ENCODE measurements around the gene SRC.

Gene SRC

DNA sequence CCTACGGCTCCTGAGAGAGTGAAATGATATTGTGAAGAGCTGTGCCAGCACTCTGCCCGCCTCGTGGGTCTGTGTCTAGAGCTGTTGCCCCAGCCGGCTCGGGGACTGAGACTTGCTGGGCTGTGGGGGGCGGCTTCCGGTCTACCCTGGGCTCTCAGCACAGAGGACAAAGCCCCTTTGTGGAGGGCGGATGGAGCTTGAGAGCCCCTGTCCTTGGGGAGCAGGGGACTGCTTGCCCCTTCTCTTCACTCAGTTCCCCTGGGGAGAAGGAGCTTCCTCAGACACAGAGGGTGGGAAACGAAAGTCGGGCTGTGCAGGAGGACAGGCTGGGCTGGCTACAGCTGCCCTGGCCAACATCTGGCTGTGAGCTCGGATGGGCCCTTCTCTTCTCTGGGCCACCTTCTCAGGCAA lies 11.0 kb downstream of the SRC start:
- Histone ChIP-seq H3K27ac (peak overlapping the region; percentile 48 to 60), H3K4me3 (no peak overlapping the region), H3K36me3 (peaks cover 0 to 9% (median 3%) of the 10 kb centered on the region in 3 donors), H3K4me1 (peaks cover 0 to 68% (median 47%) of the 10 kb centered on the region in 4 donors), H3K9me3 (no peaks in the 10 kb centered on the region), H3K27me3 (no peaks in the 10 kb centered on the region)
- intact Hi-C loops (cut with DNase I; ENCODE audit: low total_unique reads): no loop called here
- no peak for DNase-seq
- TF ChIP-seq, protein P1, sequence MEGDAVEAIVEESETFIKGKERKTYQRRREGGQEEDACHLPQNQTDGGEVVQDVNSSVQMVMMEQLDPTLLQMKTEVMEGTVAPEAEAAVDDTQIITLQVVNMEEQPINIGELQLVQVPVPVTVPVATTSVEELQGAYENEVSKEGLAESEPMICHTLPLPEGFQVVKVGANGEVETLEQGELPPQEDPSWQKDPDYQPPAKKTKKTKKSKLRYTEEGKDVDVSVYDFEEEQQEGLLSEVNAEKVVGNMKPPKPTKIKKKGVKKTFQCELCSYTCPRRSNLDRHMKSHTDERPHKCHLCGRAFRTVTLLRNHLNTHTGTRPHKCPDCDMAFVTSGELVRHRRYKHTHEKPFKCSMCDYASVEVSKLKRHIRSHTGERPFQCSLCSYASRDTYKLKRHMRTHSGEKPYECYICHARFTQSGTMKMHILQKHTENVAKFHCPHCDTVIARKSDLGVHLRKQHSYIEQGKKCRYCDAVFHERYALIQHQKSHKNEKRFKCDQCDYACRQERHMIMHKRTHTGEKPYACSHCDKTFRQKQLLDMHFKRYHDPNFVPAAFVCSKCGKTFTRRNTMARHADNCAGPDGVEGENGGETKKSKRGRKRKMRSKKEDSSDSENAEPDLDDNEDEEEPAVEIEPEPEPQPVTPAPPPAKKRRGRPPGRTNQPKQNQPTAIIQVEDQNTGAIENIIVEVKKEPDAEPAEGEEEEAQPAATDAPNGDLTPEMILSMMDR (IDR thresholded peaks at IDR 0.05): no peak

- H3K27me3 ChIP-seq: no peaks in the 10 kb centered on the region
- no peaks in the 10 kb centered on the region for H3K9me3 ChIP-seq
- H3K4me3 ChIP-seq: no peak overlapping the region
- peak in 1 of 2 donors; percentile 48 for DNase-seq
- TF ChIP-seq, protein P1 (IDR thresholded peaks at IDR 0.05): no peak
- intact Hi-C loops (cut with DNase I; ENCODE audit: low total_unique reads): no loop called here
- peak overlapping the region; percentile 48 to 60 for H3K27ac ChIP-seq
- H3K36me3 ChIP-seq: peaks cover 0 to 9% (median 3%) of the 10 kb centered on the region in 3 donors
- peaks cover 0 to 66% (median 44%) of the 10 kb centered on the region in 4 donors for H3K4me1 ChIP-seq
Observed at GRCh38 chr20:37357481-37358365, 11.8 kb downstream of the SRC start.

DNA sequence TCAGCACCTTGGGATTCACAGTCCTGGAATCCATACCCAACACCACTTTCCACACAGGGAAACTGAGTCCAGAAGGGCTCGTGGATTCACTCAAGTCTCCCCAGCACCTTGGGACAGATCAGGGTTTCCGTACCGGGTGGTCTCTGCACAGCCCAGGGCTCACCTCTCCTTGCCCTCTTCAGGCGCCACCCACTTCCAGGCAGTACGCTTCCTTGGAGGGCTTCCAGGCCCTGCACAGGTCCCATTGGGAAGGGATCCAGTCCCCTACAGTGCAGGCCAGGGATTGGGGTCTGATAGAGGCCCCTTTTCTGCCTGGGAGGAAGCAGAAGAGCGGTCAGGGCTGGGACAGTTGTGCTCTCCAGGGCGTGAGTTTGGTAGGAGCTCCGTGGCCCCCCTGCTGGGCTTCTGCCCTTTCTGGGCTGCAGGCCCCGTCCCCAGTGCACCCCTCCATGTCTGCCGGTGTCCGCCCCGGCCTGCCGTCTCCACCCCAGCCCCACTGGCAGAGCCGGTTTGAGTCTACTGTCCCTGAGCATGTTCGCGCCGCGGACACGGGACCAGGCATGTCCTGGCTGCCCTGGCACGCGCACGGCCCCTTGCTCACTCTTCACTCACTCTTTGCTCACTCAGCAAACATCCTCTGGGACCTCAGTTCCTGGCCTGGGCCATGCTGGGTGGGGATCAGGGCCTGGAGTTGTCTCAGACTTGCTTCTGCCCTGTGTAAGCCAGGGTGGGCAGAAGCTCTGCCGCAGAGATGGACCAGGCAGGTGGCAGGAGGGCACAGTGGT lies 12.6 kb downstream of the SRC start:
- H3K4me3 ChIP-seq: no peak overlapping the region
- TF ChIP-seq, protein P1 (IDR thresholded peaks at IDR 0.05): no peak
- H3K4me1 ChIP-seq: peaks cover 0 to 62% (median 44%) of the 10 kb centered on the region in 4 donors
- H3K27ac ChIP-seq: peak overlapping the region; percentile 40 to 60
- no peaks in the 10 kb centered on the region for H3K27me3 ChIP-seq
- peaks cover 0 to 2% (median 0%) of the 10 kb centered on the region in 3 donors for H3K36me3 ChIP-seq
- intact Hi-C loops (cut with DNase I; ENCODE audit: low total_unique reads): no loop called here
- peak; percentile 62 to 67 for DNase-seq
- no peaks in the 10 kb centered on the region for H3K9me3 ChIP-seq

DNA sequence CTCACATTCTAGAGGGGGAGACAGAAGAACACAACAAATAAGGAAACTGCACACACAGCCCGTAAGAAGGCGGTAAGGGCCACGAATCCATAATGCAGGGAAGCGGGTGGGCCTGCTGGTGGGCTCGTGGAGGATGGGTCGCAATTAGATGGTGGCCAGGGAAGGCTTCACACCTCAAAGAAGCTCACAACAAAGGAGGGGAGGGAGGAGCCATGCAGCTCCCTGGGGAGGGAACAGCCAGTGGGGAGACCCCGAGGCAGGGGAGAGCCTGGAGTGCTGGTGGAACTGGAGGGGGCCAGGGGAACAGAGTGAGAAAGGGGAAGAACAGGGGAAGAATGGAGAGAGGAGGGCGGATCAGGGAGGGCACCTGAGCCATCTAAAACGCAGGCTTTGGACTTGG lies 13.4 kb downstream of the SRC start:
- no peak for DNase-seq
- TF ChIP-seq, protein P1 (IDR thresholded peaks at IDR 0.05): no peak
- no peaks in the 10 kb centered on the region for H3K36me3 ChIP-seq
- peaks cover 0 to 54% (median 42%) of the 10 kb centered on the region in 4 donors for H3K4me1 ChIP-seq
- intact Hi-C loops (cut with DNase I; ENCODE audit: low total_unique reads): no loop called here
- H3K27ac ChIP-seq: peak overlapping the region in 1 of 2 donors; percentile 60
- no peaks in the 10 kb centered on the region for H3K27me3 ChIP-seq
- H3K4me3 ChIP-seq: no peak overlapping the region
- no peaks in the 10 kb centered on the region for H3K9me3 ChIP-seq

DNA sequence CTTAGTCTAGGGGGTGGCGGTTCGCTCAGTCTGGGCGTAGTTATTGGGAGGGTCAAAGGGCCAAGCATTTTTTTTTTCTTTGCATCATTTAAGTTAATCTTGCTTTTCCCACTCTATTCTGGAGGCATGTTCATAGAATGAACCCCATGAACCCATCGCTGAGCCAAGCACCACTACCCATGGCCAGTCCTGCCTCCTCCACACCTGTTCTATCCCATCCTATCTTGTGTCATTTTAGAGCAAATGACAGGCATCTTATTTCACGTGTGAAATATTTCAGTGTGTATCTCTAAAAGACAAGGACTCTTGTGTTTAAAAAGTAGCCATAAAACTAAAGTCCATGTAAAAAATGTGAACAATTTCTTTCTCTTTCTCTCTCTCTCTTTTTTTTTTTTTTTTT lies 13.9 kb downstream of the SRC start:
- Histone ChIP-seq H3K27me3 (no peaks in the 10 kb centered on the region), H3K4me3 (no peak overlapping the region), H3K9me3 (no peaks in the 10 kb centered on the region), H3K36me3 (no peaks in the 10 kb centered on the region), H3K27ac (no peak overlapping the region), H3K4me1 (peaks cover 0 to 50% (median 39%) of the 10 kb centered on the region in 4 donors)
- DNase-seq: no peak
- intact Hi-C loops (cut with DNase I; ENCODE audit: low total_unique reads): no loop called here
- TF ChIP-seq, protein P1 (IDR thresholded peaks at IDR 0.05): no peak
